DOHH2 (cell line): ENCODE data around the gene TAAR8.

Experiments
- EZH2phosphoT487 ChIP-seq: fragments of 200-600 bp; sonication (generic); IDR thresholded peaks from 2 replicates; pipeline ENCODE4 v1.6.1; 2017; ENCODE audit warnings: borderline replicate concordance, mild to moderate bottlenecking, antibody characterized with exemption, low read length, moderate library complexity, mixed read lengths
- TF ChIP-seq, protein P1 (sequence below): fragments of 200-600 bp; sonication (generic); IDR thresholded peaks from one replicate; pipeline ENCODE4 v1.5.1; 2014; ENCODE audit warnings: antibody characterized with exemption, mild to moderate bottlenecking, low read depth, low read length; ENCODE audit not compliant: poor library complexity, severe bottlenecking

DNA sequence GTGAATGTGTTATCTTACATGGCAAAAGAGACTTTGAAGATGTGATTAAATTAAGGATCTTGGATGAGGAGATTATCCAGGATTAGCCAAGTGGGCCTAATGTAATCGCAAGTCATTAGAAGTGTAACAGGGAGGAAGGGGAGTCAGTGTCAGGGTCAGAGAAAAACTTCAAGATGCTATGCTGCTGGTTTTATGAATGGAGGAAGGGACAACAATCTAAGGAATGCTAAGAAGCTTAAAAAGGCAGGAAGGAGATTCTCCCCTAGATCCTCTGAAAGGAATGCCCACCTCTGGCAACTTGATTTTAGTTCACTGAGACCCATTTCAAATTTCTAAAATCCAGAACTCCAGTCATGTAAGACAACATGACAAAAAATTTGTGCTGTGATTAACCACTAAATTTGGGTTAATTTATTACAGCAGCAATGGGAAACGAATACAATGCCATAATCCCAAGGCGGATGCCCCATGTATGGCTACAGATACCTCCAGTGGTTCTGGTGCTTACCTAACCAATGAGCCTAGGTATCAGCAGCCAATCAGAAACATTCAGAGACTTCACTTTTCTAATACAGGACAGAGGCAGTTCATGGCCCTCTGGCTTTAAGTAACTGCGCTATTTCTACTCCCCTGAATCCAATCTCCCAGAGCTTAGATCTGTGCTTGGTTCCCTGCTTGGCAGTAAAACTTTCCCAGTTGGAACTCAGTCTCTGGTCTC lies 3.6 kb upstream of the TAAR8 start:
- TF ChIP-seq, protein P1, sequence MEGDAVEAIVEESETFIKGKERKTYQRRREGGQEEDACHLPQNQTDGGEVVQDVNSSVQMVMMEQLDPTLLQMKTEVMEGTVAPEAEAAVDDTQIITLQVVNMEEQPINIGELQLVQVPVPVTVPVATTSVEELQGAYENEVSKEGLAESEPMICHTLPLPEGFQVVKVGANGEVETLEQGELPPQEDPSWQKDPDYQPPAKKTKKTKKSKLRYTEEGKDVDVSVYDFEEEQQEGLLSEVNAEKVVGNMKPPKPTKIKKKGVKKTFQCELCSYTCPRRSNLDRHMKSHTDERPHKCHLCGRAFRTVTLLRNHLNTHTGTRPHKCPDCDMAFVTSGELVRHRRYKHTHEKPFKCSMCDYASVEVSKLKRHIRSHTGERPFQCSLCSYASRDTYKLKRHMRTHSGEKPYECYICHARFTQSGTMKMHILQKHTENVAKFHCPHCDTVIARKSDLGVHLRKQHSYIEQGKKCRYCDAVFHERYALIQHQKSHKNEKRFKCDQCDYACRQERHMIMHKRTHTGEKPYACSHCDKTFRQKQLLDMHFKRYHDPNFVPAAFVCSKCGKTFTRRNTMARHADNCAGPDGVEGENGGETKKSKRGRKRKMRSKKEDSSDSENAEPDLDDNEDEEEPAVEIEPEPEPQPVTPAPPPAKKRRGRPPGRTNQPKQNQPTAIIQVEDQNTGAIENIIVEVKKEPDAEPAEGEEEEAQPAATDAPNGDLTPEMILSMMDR = no peak
- TF ChIP-seq EZH2phosphoT487 = no peak
